VCaP (cell line): Measurements from ENCODE around the gene NCOA1.
A peak's percentile ranks its signal among the peaks of the same experiment; 100 is the strongest.
"Not testable (repeated sequence)": the region's sequence is repeated elsewhere in the genome, so short reads cannot be mapped to it uniquely, and the experiment has no call there.

Experiments used
- H3K27ac ChIP-seq: fragments of 450-650 bp; 2 replicates; pipeline ENCODE4 v1.5.1; 2017
- CTCF ChIP-seq: fragments of 450-650 bp; conservative IDR thresholded peaks from 2 replicates; pipeline ENCODE4 v1.5.1; 2017; ENCODE audit warnings: mild to moderate bottlenecking, moderate library complexity

The NCOA1 gene

DNA sequence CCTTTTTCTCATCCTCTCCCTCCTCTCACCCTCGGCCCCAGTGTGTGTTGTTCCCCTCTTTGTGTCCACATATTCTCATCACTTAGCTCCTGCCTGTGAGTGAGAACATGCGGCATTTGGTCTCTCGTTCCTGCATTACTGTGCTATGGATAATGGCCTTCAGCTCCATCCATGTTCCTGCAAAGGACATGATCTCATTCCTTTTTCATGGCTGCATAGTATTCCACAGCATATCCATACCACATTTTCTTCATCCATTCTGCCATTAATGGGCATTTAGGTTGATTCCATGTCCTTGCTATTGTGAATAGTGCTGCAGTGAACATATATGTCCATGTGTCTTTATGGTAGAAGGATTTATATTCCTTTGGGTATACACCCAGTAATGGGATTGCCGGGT, 10.8 kb upstream of the NCOA1 start:
- TF ChIP-seq CTCF: no peak
- H3K27ac ChIP-seq: no peak overlapping the region

GRCh38 chr2:24482251-24482971, 8.6 kb upstream of the NCOA1 start:
- TF ChIP-seq CTCF: no peak
- H3K27ac ChIP-seq: no peak overlapping the region

- no peak overlapping the region for H3K27ac ChIP-seq
These were observed 8.1 kb upstream of the NCOA1 start for GRCh38 chr2:24482972-24483300.

DNA sequence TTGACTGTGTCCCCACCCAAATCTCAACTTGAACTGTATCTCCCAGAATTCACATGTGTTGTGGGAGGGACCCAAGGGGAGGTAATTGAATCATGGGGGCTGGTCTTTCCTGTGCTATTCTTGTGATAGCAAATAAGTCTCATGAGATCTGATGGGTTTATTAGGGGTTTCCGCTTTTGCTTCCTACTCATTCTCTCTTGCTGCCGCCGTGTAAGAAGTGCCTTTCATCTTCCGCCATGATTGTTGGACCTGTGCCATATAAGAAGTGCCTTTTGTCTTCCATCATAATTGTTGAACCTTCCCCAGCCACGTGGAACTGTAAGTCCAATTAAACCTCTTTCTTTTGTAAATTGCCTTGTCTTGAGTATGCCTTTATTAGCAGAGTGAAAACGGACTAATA, 6.4 kb upstream of the NCOA1 start:
- H3K27ac ChIP-seq: not testable (repeated sequence)

More at GRCh38 chr2:24482972-24483300, 8.1 kb upstream of the NCOA1 start:
- no peak for TF ChIP-seq CTCF

- H3K27ac ChIP-seq: no peak overlapping the region
- TF ChIP-seq CTCF: no peak
These were observed 5.9 kb upstream of the NCOA1 start for GRCh38 chr2:24485197-24485596.

GRCh38 chr2:24486636-24487205, 4.3 kb upstream of the NCOA1 start:
- no peak overlapping the region for H3K27ac ChIP-seq
- no peak for TF ChIP-seq CTCF

DNA sequence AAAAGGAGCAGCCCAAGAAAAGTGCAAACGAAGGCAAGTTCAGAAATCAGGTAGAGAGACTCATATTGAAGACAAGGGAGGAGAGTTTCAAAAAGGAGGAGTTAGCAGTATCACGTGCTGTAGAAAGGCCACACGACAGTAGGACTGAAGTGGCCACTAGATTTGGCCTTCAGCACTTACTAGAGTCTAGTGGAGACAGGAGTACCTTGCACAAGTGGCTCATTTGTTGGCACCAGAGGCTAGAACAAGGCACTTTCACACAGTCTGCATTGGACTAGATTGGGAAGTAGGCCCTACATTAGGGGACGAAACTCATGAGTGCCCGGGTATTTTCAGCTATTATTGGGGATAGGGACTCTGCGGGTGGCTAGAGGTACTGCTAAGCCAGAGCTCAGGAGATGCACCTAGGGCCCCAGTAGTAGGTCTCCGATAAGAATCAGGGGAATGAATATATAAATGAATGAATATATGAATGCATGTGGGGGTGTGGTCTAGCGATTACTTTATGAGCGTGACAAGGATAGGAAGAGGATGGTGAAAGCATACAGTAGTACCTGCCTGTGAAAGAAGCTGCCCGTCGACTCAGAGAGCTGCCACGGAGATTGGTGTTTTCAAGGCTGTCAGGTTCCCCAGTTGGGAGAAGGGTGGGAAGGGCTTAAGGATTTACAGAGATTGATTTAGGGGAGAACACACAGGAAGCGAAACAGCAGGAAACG, 1.4 kb upstream of the NCOA1 start:
- peak overlapping the region; percentile 87 for H3K27ac ChIP-seq
- no peak for TF ChIP-seq CTCF
